Vagina (tissue), 2 donors: Measurements from ENCODE around the gene MTNR1A.

Experiments used
- CTCF ChIP-seq, 3 experiments: fragments of 450-650 bp in 2 of 3; fragments of 200-600 bp in 1 of 3; sonication (generic) in 1 of 3; IDR thresholded peaks; one replicate each; pipeline ENCODE4 v1.5.1; 2017 to 2019; ENCODE audit warnings: antibody characterized with exemption in 3 of 3, mild to moderate bottlenecking in 2 of 3, moderate library complexity in 2 of 3
- POLR2A ChIP-seq, 2 donors: fragments of 450-650 bp; IDR thresholded peaks; one replicate each; pipeline ENCODE4 v1.6.1; 2017; ENCODE audit warnings: antibody characterized with exemption in 2 of 2, mild to moderate bottlenecking in 2 of 2, moderate library complexity in 2 of 2
- POLR2AphosphoS5 ChIP-seq, 2 donors: sonication (generic); formaldehyde crosslinking; IDR thresholded peaks; one replicate each; pipeline ENCODE4 v1.9.0; 2017; ENCODE audit warnings: antibody characterized with exemption in 2 of 2, mild to moderate bottlenecking in 2 of 2, low read depth in 1 of 2; ENCODE audit not compliant: insufficient read depth in 1 of 2

GRCh38 chr4:186483656-186484055 lies 71.7 kb downstream of the MTNR1A start:
- TF ChIP-seq CTCF (IDR thresholded peaks at IDR 0.05) (no peak), POLR2AphosphoS5 (IDR thresholded peaks at IDR 0.05; ENCODE audit: insufficient read depth in 1 of 2, low read depth in 1 of 2) (no peak), POLR2A (IDR thresholded peaks at IDR 0.05) (no peak)
